Right cardiac atrium (tissue), 5 donors: ENCODE measurements around the gene EDIL3. TPM values are rescaled to one million over a fixed set of nuclear protein-coding genes. Genes with fewer than 3 reads are reported as not detected.

ENCODE experiments used
- ATAC-seq, 2 donors: fragments of 200-7000 bp; cut with Tn5 transposase; one replicate each; pipeline versions ENCODE4 v1.8.0 to v1.9.1; 2020; ENCODE audit warnings: moderate library complexity in 2 of 2, mild to moderate bottlenecking in 1 of 2
- DNase-seq, 3 donors: peaks; one replicate each; pipeline ENCODE4 v3.0.0-alpha.2; 2020
- H3K27ac ChIP-seq: one replicate; pipeline ENCODE4 v1.5.1; 2013; ENCODE audit warnings: mild to moderate bottlenecking, low read length, control low read depth, moderate library complexity
- H3K27me3 ChIP-seq: one replicate; pipeline ENCODE4 v1.6.1; 2013; ENCODE audit not compliant: control insufficient read depth, insufficient read depth
- H3K4me1 ChIP-seq: one replicate; pipeline ENCODE4 v1.6.1; 2013; ENCODE audit warnings: low read length; ENCODE audit not compliant: control insufficient read depth, insufficient read depth
- H3K4me3 ChIP-seq: one replicate; pipeline ENCODE4 v1.5.1; 2013; ENCODE audit warnings: low read length, control low read depth
- H3K9me3 ChIP-seq: one replicate; pipeline ENCODE4 v1.6.1; 2013; ENCODE audit warnings: low read length; ENCODE audit not compliant: control insufficient read depth
- WGBS: extraction: QIAGEN DNeasy Blood & Tissue Kit; methylation state at CpG from one replicate; pipeline ENCODE4 v1.1.7; 2013; 5-methylcytosine and 5-hydroxymethylcytosine counted together
- intact Hi-C, 4 donors: fragments of 100-400 bp; cut with DNase I; formaldehyde crosslinking; loops; one replicate each; pipeline versions ENCODE4 v1.11.0 to v1.14.0; 2022 to 2023
- polyA plus RNA-seq: library from polyadenylated mRNA; stranded (reverse); fragments of 200-250 nt; gene quantifications from one replicate; pipeline ENCODE4 v1.2.3, GENCODE V29; 2013
- total RNA-seq, 4 donors: library from RNA; stranded (reverse); fragmentation: NEBNext Ultra II Directional; extraction: Animal tissue kit (Norgen Biotek cat#: 25700); gene quantifications; one replicate each; pipeline ENCODE4 v1.2.1, GENCODE V29; 2021
- donor health status: healthy with polysubstance abuse.
- donor health status: DM: no; HTN: yes; CAD: no.
- donor health status: DM: no; HTN: no; CAD: no.
- donor health status: DM: no; HTN: yes; CAD: no; lungs with severe emphysema.
- donor health status: DM: yes; HTN: yes; CAD: no.

The EDIL3 gene
- total and polyA plus RNA-seq, 5 donors = 3.2 to 14.6 (median 5.5) TPM

GRCh38 chr5:83891261-83891660 is 493.4 kb downstream of the EDIL3 start:
- no peaks in the 10 kb centered on the region for H3K4me1 ChIP-seq
- ATAC-seq = no peak
- DNase-seq = no peak
- no peak overlapping the region for H3K4me3 ChIP-seq
- 54% methylated on average over 2 of the region's 2 CpGs for WGBS
- H3K27me3 ChIP-seq = no peaks in the 10 kb centered on the region
- intact Hi-C loops = no loop called here
- no peak overlapping the region for H3K27ac ChIP-seq
- no peaks in the 10 kb centered on the region for H3K9me3 ChIP-seq
